ENCODE results near the gene ATXN10.
"Not testable (repeated sequence)": the region's sequence is repeated elsewhere in the genome, so short reads cannot be mapped to it uniquely, and the experiment has no call there.

ATXN10 gene

GRCh38 chr22:45671783-45672563 lies at the start of gene ATXN10:
TSS of gene ATXN10 (plus strand) at chr22:45671834. CDS start at chr22:45672064, 230 bp downstream.
- peak; percentile 52 for DNase-seq

- no peak for DNase-seq
Observed at GRCh38 chr22:45621836-45622600, 49.6 kb upstream of the ATXN10 start.

- DNase-seq: not testable (repeated sequence)
Observed at GRCh38 chr22:45623464-45624145, 48.0 kb upstream of the ATXN10 start.

GRCh38 chr22:45626198-45626651 lies 45.4 kb upstream of the ATXN10 start:
- no peak for DNase-seq

GRCh38 chr22:45627489-45628233 lies 44.0 kb upstream of the ATXN10 start:
- no peak for DNase-seq

- DNase-seq: no peak
Observed at GRCh38 chr22:45628515-45628914, 43.1 kb upstream of the ATXN10 start.

- DNase-seq: no peak
Observed at GRCh38 chr22:45629469-45630089, 42.1 kb upstream of the ATXN10 start.

GRCh38 chr22:45630436-45630835 lies 41.2 kb upstream of the ATXN10 start:
- no peak for DNase-seq

- no peak for DNase-seq
Observed at GRCh38 chr22:45631140-45631840, 40.3 kb upstream of the ATXN10 start.

- no peak for DNase-seq
Observed at GRCh38 chr22:45631841-45632238, 39.8 kb upstream of the ATXN10 start.

- no peak for DNase-seq
Observed at GRCh38 chr22:45632791-45633515, 38.7 kb upstream of the ATXN10 start.

- no peak for DNase-seq
Observed at GRCh38 chr22:45636683-45637082, 35.0 kb upstream of the ATXN10 start.

GRCh38 chr22:45638197-45638596 lies 33.4 kb upstream of the ATXN10 start:
- DNase-seq: no peak

GRCh38 chr22:45638834-45639746 lies 32.5 kb upstream of the ATXN10 start:
- no peak for DNase-seq

GRCh38 chr22:45639747-45640102 lies 31.9 kb upstream of the ATXN10 start:
- no peak for DNase-seq

GRCh38 chr22:45640291-45640940 lies 31.2 kb upstream of the ATXN10 start:
- DNase-seq: no peak

- DNase-seq: no peak
Observed at GRCh38 chr22:45640941-45641621, 30.6 kb upstream of the ATXN10 start.

GRCh38 chr22:45642986-45643385 lies 28.6 kb upstream of the ATXN10 start:
- no peak for DNase-seq

- no peak for DNase-seq
Observed at GRCh38 chr22:45644714-45645113, 26.9 kb upstream of the ATXN10 start.
